H1 (cell line): Measurements from ENCODE around the gene KCNH1. TPM values are rescaled to one million over a fixed set of nuclear protein-coding genes. Genes with fewer than 3 reads are reported as not detected.

ENCODE experiments used
- CTCF ChIA-PET: fragments of 300-600 bp; sonication (Branson Sonifier 250); formaldehyde crosslinking; loops from one replicate; lab custom pipeline; 2021; ENCODE audit not compliant: partially characterized antibody; lab: Charles Lee
- POLR2A ChIA-PET: fragments of 300-600 bp; sonication (Branson Sonifier 250); formaldehyde crosslinking; loops from one replicate; lab custom pipeline; 2021; ENCODE audit warnings: inconsistent platforms; ENCODE audit not compliant: partially characterized antibody; lab: Charles Lee
- DNase-seq, 2 experiments: peaks; one replicate each; pipeline versions ENCODE4 v3.0.0 to v3.0.0-alpha.2; 2010 to 2022; ENCODE audit warnings: low spot score in 2 of 2, low read depth in 1 of 2, mixed read lengths in 1 of 2
- FAIRE-seq: peaks from 2 replicates; lab custom pipeline; 2011; peaks lifted over from hg19 to GRCh38; lab: Jason Lieb, UNC
- H2AFZ ChIP-seq: 2 replicates; pipeline ENCODE4 v1.8.1; 2012; ENCODE audit warnings: low read length, inconsistent platforms
- H2AK5ac ChIP-seq: 2 replicates; pipeline ENCODE4 v1.6.1; 2013; ENCODE audit warnings: low read depth, low read length
- H2BK120ac ChIP-seq: replicated peaks from 2 replicates; pipeline ENCODE3; 2013; ENCODE audit warnings: low read depth, low read length, inconsistent platforms
- H2BK12ac ChIP-seq: 2 replicates; pipeline ENCODE4 v1.6.1; 2013; ENCODE audit warnings: low read depth, low read length
- H2BK15ac ChIP-seq: 2 replicates; pipeline ENCODE4 v1.6.1; 2013; ENCODE audit warnings: low read length
- H2BK20ac ChIP-seq: 2 replicates; pipeline ENCODE4 v1.6.1; 2013; ENCODE audit warnings: low read length
- H2BK5ac ChIP-seq: 2 replicates; pipeline ENCODE4 v1.6.1; 2013; ENCODE audit warnings: low read depth, low read length
- H3K14ac ChIP-seq: 2 replicates; pipeline ENCODE4 v1.6.1; 2013; ENCODE audit warnings: inconsistent platforms; ENCODE audit not compliant: insufficient read length
- H3K18ac ChIP-seq: 2 replicates; pipeline ENCODE4 v1.6.1; 2013; ENCODE audit warnings: low read length; ENCODE audit errors: extremely low read depth
- H3K23ac ChIP-seq: 2 replicates; pipeline ENCODE4 v1.6.1; 2013; ENCODE audit warnings: inconsistent platforms; ENCODE audit not compliant: insufficient read length
- H3K23me2 ChIP-seq: 2 replicates; pipeline ENCODE4 v1.6.1; 2013; ENCODE audit warnings: low read depth, low read length
- H3K27ac ChIP-seq: 2 replicates; pipeline ENCODE4 v1.6.1; 2011; ENCODE audit warnings: low read depth, low read length, inconsistent platforms
- H3K27me3 ChIP-seq, 4 experiments: replicated peaks in 1 of 4; 1 replicate in 1 of 4; 2 replicates in 3 of 4; pipeline versions ENCODE4 v1.6.1 to v1.8.1; 2011 to 2013; ENCODE audit warnings: low read length in 3 of 4, mild to moderate bottlenecking in 3 of 4, inconsistent platforms in 2 of 4, mixed read lengths in 2 of 4, moderate library complexity in 1 of 4; ENCODE audit not compliant: control insufficient read depth in 3 of 4, insufficient read depth in 3 of 4; ENCODE audit errors: extremely low read depth in 1 of 4
- H3K36me3 ChIP-seq, 4 experiments: 2 replicates each; pipeline versions ENCODE4 v1.6.1 to v1.8.1; 2011 to 2013; ENCODE audit warnings: mild to moderate bottlenecking in 4 of 4, low read length in 3 of 4, moderate library complexity in 2 of 4, control low read depth in 1 of 4, inconsistent platforms in 1 of 4; ENCODE audit not compliant: insufficient read depth in 4 of 4, control insufficient read depth in 2 of 4
- H3K4ac ChIP-seq: replicated peaks from 2 replicates; pipeline ENCODE3; 2013; ENCODE audit warnings: low read length, low read depth, mixed read lengths, inconsistent platforms; ENCODE audit not compliant: insufficient read length
- H3K4me1 ChIP-seq, 4 experiments: replicated peaks in 1 of 4; 1 replicate in 1 of 4; 2 replicates in 3 of 4; pipeline versions ENCODE4 v1.6.1 to v1.8.1; 2011 to 2013; ENCODE audit warnings: low read length in 3 of 4, inconsistent platforms in 2 of 4, mixed read lengths in 1 of 4; ENCODE audit not compliant: insufficient read depth in 4 of 4, control insufficient read depth in 3 of 4
- H3K4me2 ChIP-seq, 2 experiments: 2 replicates each; pipeline versions ENCODE4 v1.6.1 to v1.8.1; 2011 to 2013; ENCODE audit warnings: low read depth in 2 of 2, low read length in 2 of 2, control low read depth in 1 of 2, inconsistent platforms in 1 of 2, mild to moderate bottlenecking in 1 of 2; ENCODE audit not compliant: insufficient read depth in 1 of 2
- H3K4me3 ChIP-seq, 4 experiments: fragments of 200-600, 300-600 bp in 1 of 4; sonication (generic), shearing (Covaris generic), sonication (Bioruptor Twin) in 1 of 4; 2 replicates each; pipeline versions ENCODE4 v1.5.1 to v1.8.1; 2011 to 2016; ENCODE audit warnings: low read length in 4 of 4, low read depth in 3 of 4, control low read depth in 2 of 4, inconsistent platforms in 2 of 4, mild to moderate bottlenecking in 2 of 4, mixed read lengths in 1 of 4, moderate library complexity in 1 of 4; ENCODE audit not compliant: insufficient read depth in 2 of 4; ENCODE audit errors: extremely low read depth in 1 of 4
- H3K56ac ChIP-seq: replicated peaks from 2 replicates; pipeline ENCODE3; 2013; ENCODE audit warnings: low read depth, mild to moderate bottlenecking, mixed read lengths, low read length, inconsistent platforms; ENCODE audit not compliant: insufficient read length
- H3K79me1 ChIP-seq: 2 replicates; pipeline ENCODE4 v1.6.1; 2013; ENCODE audit warnings: low read depth, low read length, control low read depth
- H3K79me2 ChIP-seq, 2 experiments: 2 replicates each; pipeline versions ENCODE4 v1.6.1 to v1.8.1; 2012 to 2013; ENCODE audit warnings: low read length in 2 of 2, mild to moderate bottlenecking in 2 of 2, inconsistent platforms in 1 of 2; ENCODE audit not compliant: insufficient read depth in 2 of 2, control insufficient read depth in 1 of 2
- H3K9ac ChIP-seq, 4 experiments: replicated peaks in 1 of 4; 1 replicate in 1 of 4; 2 replicates in 3 of 4; pipeline versions ENCODE4 v1.6.1 to v1.8.1; 2011 to 2013; ENCODE audit warnings: low read depth in 3 of 4, low read length in 3 of 4, control low read depth in 2 of 4, mild to moderate bottlenecking in 2 of 4, moderate library complexity in 2 of 4, inconsistent platforms in 1 of 4; ENCODE audit errors: extremely low read depth in 1 of 4
- H3K9me3 ChIP-seq, 2 experiments: 2 replicates each; pipeline versions ENCODE4 v1.6.1 to v1.8.1; 2012 to 2013; ENCODE audit warnings: mild to moderate bottlenecking in 2 of 2, moderate library complexity in 2 of 2, control low read depth in 1 of 2, inconsistent platforms in 1 of 2, low read depth in 1 of 2, low read length in 1 of 2, mixed read lengths in 1 of 2; ENCODE audit not compliant: insufficient read depth in 2 of 2
- H4K20me1 ChIP-seq, 2 experiments: replicated peaks in 1 of 2; 2 replicates each; pipeline versions ENCODE3 to v1.8.1; 2011 to 2013; ENCODE audit warnings: inconsistent platforms in 2 of 2, low read length in 2 of 2, mild to moderate bottlenecking in 1 of 2; ENCODE audit not compliant: insufficient read depth in 2 of 2, control insufficient read depth in 1 of 2
- H4K5ac ChIP-seq: 2 replicates; pipeline ENCODE4 v1.6.1; 2013; ENCODE audit warnings: low read length, low read depth, mixed read lengths, inconsistent platforms; ENCODE audit not compliant: insufficient read length
- H4K8ac ChIP-seq: 2 replicates; pipeline ENCODE4 v1.8.0; 2013; ENCODE audit warnings: mild to moderate bottlenecking, moderate library complexity, low read length, inconsistent platforms; ENCODE audit not compliant: insufficient read depth; ENCODE audit errors: extremely low read depth
- H4K91ac ChIP-seq: replicated peaks from 2 replicates; pipeline ENCODE3; 2013; ENCODE audit warnings: low read length, mixed read lengths, inconsistent platforms; ENCODE audit not compliant: insufficient read length
- BACH1 ChIP-seq: IDR thresholded peaks from 2 replicates; pipeline ENCODE4 v1.6.1; 2012; ENCODE audit warnings: low read length, improper control_type of control experiment
- HDAC6 ChIP-seq: IDR thresholded peaks from one replicate; pipeline ENCODE4 v1.7.1; 2012; ENCODE audit warnings: low read depth, mild to moderate bottlenecking, inconsistent platforms, low read length, moderate library complexity
- MAFK ChIP-seq: IDR thresholded peaks from 2 replicates; pipeline ENCODE4 v1.6.1; 2012; ENCODE audit warnings: low read depth, mild to moderate bottlenecking, improper control_type of control experiment, low read length
- NRF1 ChIP-seq: IDR thresholded peaks from 2 replicates; pipeline ENCODE4 v1.6.1; 2011; ENCODE audit warnings: mild to moderate bottlenecking, low read depth, low read length, improper control_type of control experiment
- SIRT6 ChIP-seq: IDR thresholded peaks from one replicate; pipeline ENCODE4 v1.7.1; 2012; ENCODE audit warnings: low read length, inconsistent platforms
- SP1 ChIP-seq: IDR thresholded peaks from 2 replicates; pipeline ENCODE4 v1.6.1; 2011; ENCODE audit warnings: low read depth, low read length
- SRF ChIP-seq: IDR thresholded peaks from 2 replicates; pipeline ENCODE4 v1.6.1; 2011; ENCODE audit warnings: mild to moderate bottlenecking, low read depth, low read length, moderate library complexity
- whole genome bisulfite sequencing, 2 experiments: shearing (Covaris generic) in 1 of 2; methylation state at CpG; one replicate each; pipeline versions ENCODE4 v1.1.6 to v1.1.7; 2013 to 2015; ENCODE audit warnings: low lambda C conversion rate in 2 of 2, mixed read lengths in 2 of 2, inconsistent platforms in 1 of 2, low coverage in 1 of 2, missing lambda C conversion rate in 1 of 2; ENCODE audit not compliant: insufficient replicate concordance in 2 of 2, insufficient coverage in 1 of 2, insufficient read length in 1 of 2; ENCODE audit errors: extremely low coverage in 1 of 2, missing lambda C conversion rate in 1 of 2; 5-methylcytosine and 5-hydroxymethylcytosine counted together
- polyA plus RNA-seq, 7 experiments: library from polyadenylated mRNA; depleted of rRNA in 3 of 7; stranded (reverse) in 5 of 7; unstranded in 2 of 7; fragments of >200 nt in 5 of 7; fragments of 200-250 nt in 2 of 7; gene quantifications; 1 replicate in 5 of 7; 2 replicates in 1 of 7; 4 replicates in 1 of 7; pipeline versions ENCODE4 v1.2.1 to v1.2.3, GENCODE V29; 2011 to 2013; ENCODE audit warnings: missing spikeins in 2 of 7, mixed read lengths in 2 of 7
- total RNA-seq: library from RNA; stranded (reverse); fragmentation: NEBNext Ultra II Directional; extraction: Animal tissue kit (Norgen Biotek cat#: 25700); gene quantifications from 2 replicates; pipeline ENCODE4 v1.2.1, GENCODE V29; 2021
- TF ChIP-seq, protein P1 (sequence below): IDR thresholded peaks from 2 replicates; pipeline ENCODE4 v1.6.1; 2012; ENCODE audit warnings: inconsistent platforms
- TF ChIP-seq, protein P2 (sequence below), 3 experiments: IDR thresholded peaks; 1 replicate in 2 of 3; 2 replicates in 1 of 3; pipeline versions ENCODE4 v1.5.1 to v1.6.1; 2011; ENCODE audit warnings: low read length in 3 of 3, mild to moderate bottlenecking in 3 of 3, inconsistent platforms in 2 of 3, low read depth in 1 of 3, moderate library complexity in 1 of 3; ENCODE audit not compliant: insufficient read depth in 1 of 3; ENCODE audit errors: control extremely low read depth in 1 of 3

Gene KCNH1
- total and polyA plus RNA-seq, 2 of the 8 experiments (the other 6 are each of a cell fraction or from before 2014, with no cell fraction given): 0.27 to 0.34 TPM

DNA sequence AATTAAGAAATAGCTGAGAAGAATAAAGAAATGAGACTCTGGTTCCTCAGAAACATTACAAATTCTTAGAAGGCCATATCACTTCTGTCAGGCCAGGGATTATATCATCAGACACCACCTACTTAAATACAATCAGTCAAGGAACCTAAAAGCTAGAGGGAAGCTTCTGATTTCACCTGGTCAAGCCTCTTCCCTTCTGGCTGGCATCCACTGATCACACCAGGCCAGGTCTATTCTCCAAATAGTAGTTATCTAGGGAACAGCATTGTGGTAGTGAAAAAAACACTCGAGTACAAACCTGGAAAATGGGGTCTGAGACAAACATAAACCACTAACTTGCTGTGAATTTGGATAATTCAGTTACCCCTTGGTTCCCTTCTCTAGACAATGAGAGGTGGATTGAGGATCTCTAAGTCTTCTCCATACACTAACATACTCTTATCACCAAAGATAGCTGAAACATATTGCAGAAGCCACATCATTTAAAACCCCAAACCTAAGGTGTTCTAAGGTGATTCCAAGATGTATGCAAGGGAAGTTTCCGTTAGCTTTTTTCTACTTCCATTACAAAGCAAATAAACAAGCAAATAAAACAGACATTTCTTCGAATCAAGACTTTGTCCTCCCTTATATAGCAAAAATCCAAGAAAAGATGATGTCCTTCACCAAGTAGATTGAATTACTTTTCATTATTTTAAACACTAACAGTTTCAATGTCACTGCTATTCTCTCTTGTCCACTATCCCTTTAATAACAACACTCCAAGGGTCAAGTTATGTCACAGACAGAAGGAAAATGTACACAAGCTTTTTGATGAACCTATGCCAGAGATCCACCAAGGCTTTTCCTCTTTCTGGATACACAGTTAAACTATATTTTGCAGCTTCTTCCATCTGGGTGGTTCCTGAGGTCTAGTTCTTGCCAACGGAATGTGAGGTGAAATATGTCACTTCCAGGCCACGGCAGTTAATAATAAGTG, 212.9 kb downstream of the KCNH1 start:
- ChIA-PET POLR2A (no interaction called here), CTCF (interaction anchor here (1.0 kb wide), 1 partner anchor 24 kb away, joined by 3 read pairs; no protein-coding TSS in a partner anchor)
- H3K23me2 ChIP-seq: no peaks in the 10 kb centered on the region
- peaks cover 0 to 1% of the 10 kb centered on the region in 2 experiments for H4K20me1 ChIP-seq
- H3K4me2 ChIP-seq: no peak overlapping the region
- peaks cover 0 to 3% (median 0%) of the 10 kb centered on the region in 4 experiments; a peak in 2 of 7 replicates for H3K4me1 ChIP-seq
- no peak overlapping the region for H3K18ac ChIP-seq
- no peak overlapping the region for H3K4me3 ChIP-seq
- H3K4ac ChIP-seq: no peak overlapping the region
- no peak overlapping the region for H2BK20ac ChIP-seq
- H4K5ac ChIP-seq: no peak overlapping the region
- no peaks in the 10 kb centered on the region for H3K36me3 ChIP-seq
- H4K8ac ChIP-seq: no peak overlapping the region
- no peaks in the 10 kb centered on the region; the same call in 1 of the 2 replicates for H3K79me1 ChIP-seq
- H2BK120ac ChIP-seq: no peak overlapping the region
- no peak overlapping the region for H3K27ac ChIP-seq
- WGBS, 2 experiments: 90% methylated on average over 5 of the region's 5 CpGs; no CpG with 5 or more reads in 1 of the 2 experiments
- H3K9ac ChIP-seq: no peak overlapping the region
- no peak overlapping the region for H3K56ac ChIP-seq
- H3K9me3 ChIP-seq: no peaks in the 10 kb centered on the region
- H2BK12ac ChIP-seq: no peak overlapping the region
- H4K91ac ChIP-seq: no peak overlapping the region
- H3K14ac ChIP-seq: no peak overlapping the region
- H3K79me2 ChIP-seq: no peaks in the 10 kb centered on the region
- H2AFZ ChIP-seq: no peak overlapping the region; the same call in 1 of the 2 replicates
- H2BK5ac ChIP-seq: no peak overlapping the region
- DNase-seq (no peak), FAIRE-seq (no peak)
- H3K27me3 ChIP-seq: no peaks in the 10 kb centered on the region
- H2BK15ac ChIP-seq: no peak overlapping the region
- no peak overlapping the region for H3K23ac ChIP-seq
- no peak overlapping the region for H2AK5ac ChIP-seq
- TF ChIP-seq SRF (no peak), HDAC6 (no peak), SP1 (no peak), MAFK (no peak), BACH1 (no peak), SIRT6 (no peak), NRF1 (no peak)
- TF ChIP-seq, protein P1, sequence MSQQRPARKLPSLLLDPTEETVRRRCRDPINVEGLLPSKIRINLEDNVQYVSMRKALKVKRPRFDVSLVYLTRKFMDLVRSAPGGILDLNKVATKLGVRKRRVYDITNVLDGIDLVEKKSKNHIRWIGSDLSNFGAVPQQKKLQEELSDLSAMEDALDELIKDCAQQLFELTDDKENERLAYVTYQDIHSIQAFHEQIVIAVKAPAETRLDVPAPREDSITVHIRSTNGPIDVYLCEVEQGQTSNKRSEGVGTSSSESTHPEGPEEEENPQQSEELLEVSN: no peak
- TF ChIP-seq, protein P2, sequence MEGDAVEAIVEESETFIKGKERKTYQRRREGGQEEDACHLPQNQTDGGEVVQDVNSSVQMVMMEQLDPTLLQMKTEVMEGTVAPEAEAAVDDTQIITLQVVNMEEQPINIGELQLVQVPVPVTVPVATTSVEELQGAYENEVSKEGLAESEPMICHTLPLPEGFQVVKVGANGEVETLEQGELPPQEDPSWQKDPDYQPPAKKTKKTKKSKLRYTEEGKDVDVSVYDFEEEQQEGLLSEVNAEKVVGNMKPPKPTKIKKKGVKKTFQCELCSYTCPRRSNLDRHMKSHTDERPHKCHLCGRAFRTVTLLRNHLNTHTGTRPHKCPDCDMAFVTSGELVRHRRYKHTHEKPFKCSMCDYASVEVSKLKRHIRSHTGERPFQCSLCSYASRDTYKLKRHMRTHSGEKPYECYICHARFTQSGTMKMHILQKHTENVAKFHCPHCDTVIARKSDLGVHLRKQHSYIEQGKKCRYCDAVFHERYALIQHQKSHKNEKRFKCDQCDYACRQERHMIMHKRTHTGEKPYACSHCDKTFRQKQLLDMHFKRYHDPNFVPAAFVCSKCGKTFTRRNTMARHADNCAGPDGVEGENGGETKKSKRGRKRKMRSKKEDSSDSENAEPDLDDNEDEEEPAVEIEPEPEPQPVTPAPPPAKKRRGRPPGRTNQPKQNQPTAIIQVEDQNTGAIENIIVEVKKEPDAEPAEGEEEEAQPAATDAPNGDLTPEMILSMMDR (IDR thresholded peaks at IDR 0.05; ENCODE audit: control extremely low read depth in 1 of 3, insufficient read depth in 1 of 3, low read depth in 1 of 3, low read length in 3 of 3): no peak
